NAMALWA (cell line): ENCODE data around the gene EIF5AL1.
"Not testable (repeated sequence)": the region's sequence is repeated elsewhere in the genome, so short reads cannot be mapped to it uniquely, and the experiment has no call there.

Experiments
- DNase-seq: peaks from one replicate; pipeline ENCODE4 v3.0.0-alpha.2; 2015; ENCODE audit warnings: low spot score

Gene EIF5AL1

GRCh38 chr10:79509934-79510508, 2.3 kb upstream of the EIF5AL1 start:
- not testable (repeated sequence) for DNase-seq

- DNase-seq, result not testable (repeated sequence)
Measured at GRCh38 chr10:79516532-79517205, 4.3 kb downstream of the EIF5AL1 start.

- DNase-seq, result not testable (repeated sequence)
Measured at GRCh38 chr10:79517567-79517966, 5.2 kb downstream of the EIF5AL1 start.

- not testable (repeated sequence) for DNase-seq
Measured at GRCh38 chr10:79521751-79522150, 9.4 kb downstream of the EIF5AL1 start.

GRCh38 chr10:79522464-79522863, 10.1 kb downstream of the EIF5AL1 start:
- not testable (repeated sequence) for DNase-seq

- not testable (repeated sequence) for DNase-seq
Measured at GRCh38 chr10:79523157-79523853, 11.0 kb downstream of the EIF5AL1 start.

- not testable (repeated sequence) for DNase-seq
Measured at GRCh38 chr10:79525049-79525710, 12.8 kb downstream of the EIF5AL1 start.

- DNase-seq, result not testable (repeated sequence)
Measured at GRCh38 chr10:79528261-79528660, 15.9 kb downstream of the EIF5AL1 start.

GRCh38 chr10:79533142-79533902, 21.0 kb downstream of the EIF5AL1 start:
- DNase-seq, result not testable (repeated sequence)

- DNase-seq, result not testable (repeated sequence)
Measured at GRCh38 chr10:79533903-79534175, 21.5 kb downstream of the EIF5AL1 start.

- not testable (repeated sequence) for DNase-seq
Measured at GRCh38 chr10:79538311-79538710, 26.0 kb downstream of the EIF5AL1 start.

GRCh38 chr10:79540930-79541329, 28.6 kb downstream of the EIF5AL1 start:
- not testable (repeated sequence) for DNase-seq

- DNase-seq, result no peak
Measured at GRCh38 chr10:79542626-79543025, 30.3 kb downstream of the EIF5AL1 start.

- DNase-seq, result not testable (repeated sequence)
Measured at GRCh38 chr10:79544408-79544807, 32.1 kb downstream of the EIF5AL1 start.

- DNase-seq, result not testable (repeated sequence)
Measured at GRCh38 chr10:79544926-79545659, 32.8 kb downstream of the EIF5AL1 start.

GRCh38 chr10:79547128-79547527, 34.8 kb downstream of the EIF5AL1 start:
- not testable (repeated sequence) for DNase-seq

GRCh38 chr10:79547973-79548372, 35.6 kb downstream of the EIF5AL1 start:
- DNase-seq, result no peak

GRCh38 chr10:79552143-79552542, 39.8 kb downstream of the EIF5AL1 start:
- DNase-seq, result no peak

GRCh38 chr10:79555354-79556309, 43.3 kb downstream of the EIF5AL1 start:
- DNase-seq, result no peak

GRCh38 chr10:79556961-79557360, 44.6 kb downstream of the EIF5AL1 start:
- not testable (repeated sequence) for DNase-seq
